NCI-H1417 treated with DMSO at 0.1 percent for 48 hours (cell line): ENCODE results near the gene CACNA1I.

Source experiments
- DNase-seq: peaks from one replicate; lab custom pipeline; 2025; lab: John Stamatoyannopoulos, UW

CACNA1I gene

GRCh38 chr22:39669432-39669831 is 98.9 kb downstream of the CACNA1I start:
- no peak for DNase-seq

- no peak for DNase-seq
These were observed 101.4 kb downstream of the CACNA1I start for GRCh38 chr22:39671936-39672335.

- no peak for DNase-seq
These were observed 104.0 kb downstream of the CACNA1I start for GRCh38 chr22:39674536-39674935.

- no peak for DNase-seq
These were observed 105.4 kb downstream of the CACNA1I start for GRCh38 chr22:39675947-39676346.

- DNase-seq, result no peak
These were observed 107.4 kb downstream of the CACNA1I start for GRCh38 chr22:39677967-39678366.

GRCh38 chr22:39678862-39679490 is 108.4 kb downstream of the CACNA1I start:
- DNase-seq, result no peak

GRCh38 chr22:39679652-39680051 is 109.1 kb downstream of the CACNA1I start:
- DNase-seq, result no peak

GRCh38 chr22:39680486-39680885 is 109.9 kb downstream of the CACNA1I start:
- no peak for DNase-seq

- DNase-seq, result no peak
These were observed 110.7 kb downstream of the CACNA1I start for GRCh38 chr22:39681038-39681861.

GRCh38 chr22:39682994-39683393 is 112.4 kb downstream of the CACNA1I start:
- DNase-seq, result no peak

- no peak for DNase-seq
These were observed 113.1 kb downstream of the CACNA1I start for GRCh38 chr22:39683639-39684038.

GRCh38 chr22:39684702-39685281 is 114.2 kb downstream of the CACNA1I start:
- no peak for DNase-seq

- no peak for DNase-seq
These were observed 115.0 kb downstream of the CACNA1I start for GRCh38 chr22:39685336-39686177.

GRCh38 chr22:39686178-39686620 is 115.6 kb downstream of the CACNA1I start:
- no peak for DNase-seq

GRCh38 chr22:39686776-39687525 is 116.4 kb downstream of the CACNA1I start:
- DNase-seq, result no peak

- no peak for DNase-seq
These were observed 117.7 kb downstream of the CACNA1I start for GRCh38 chr22:39688186-39688785.

GRCh38 chr22:39689421-39689820 is 118.9 kb downstream of the CACNA1I start:
- DNase-seq, result no peak

GRCh38 chr22:39690881-39691605 is 120.5 kb downstream of the CACNA1I start:
- DNase-seq, result no peak

GRCh38 chr22:39693943-39694500 is 123.5 kb downstream of the CACNA1I start:
- DNase-seq, result no peak
